GM12891 (cell line): Measurements from ENCODE around the gene PLK4.

Experiments
- POLR2A ChIP-seq: IDR thresholded peaks from 2 replicates; pipeline ENCODE4 v1.6.1; 2011; ENCODE audit warnings: low read depth, low read length, control low read depth
- POLR2AphosphoS5 ChIP-seq: IDR thresholded peaks from 2 replicates; pipeline ENCODE4 v1.6.1; 2011; ENCODE audit warnings: low read depth, low read length, control low read depth
- TAF1 ChIP-seq: IDR thresholded peaks from 2 replicates; pipeline ENCODE4 v1.6.1; 2011; ENCODE audit warnings: low read depth, low read length, control low read depth

- TF ChIP-seq POLR2AphosphoS5: no peak
- TF ChIP-seq POLR2A: no peak
- no peak for TF ChIP-seq TAF1
These were observed 35.8 kb downstream of the PLK4 start for GRCh38 chr4:127916512-127916911.
